Glutamatergic neuron (in vitro differentiated cells): ENCODE results near the gene NCAPG2. TPM values are rescaled to one million over a fixed set of nuclear protein-coding genes. Genes with fewer than 3 reads are reported as not detected.
"Not testable (repeated sequence)": the region's sequence is repeated elsewhere in the genome, so short reads cannot be mapped to it uniquely, and the experiment has no call there.

Experiments used
- DNase-seq: peaks from one replicate; pipeline ENCODE4 v3.0.0; 2022
- H3K27ac Mint-ChIP-seq: one replicate; pipeline ENCODE4 v1.8.0; 2020; ENCODE audit warnings: mild to moderate bottlenecking, mixed read lengths, inconsistent platforms; ENCODE audit not compliant: unreplicated experiment
- H3K27me3 Mint-ChIP-seq: one replicate; pipeline ENCODE4 v1.8.0; 2020; ENCODE audit warnings: mild to moderate bottlenecking, moderate library complexity, mixed read lengths, inconsistent platforms; ENCODE audit not compliant: unreplicated experiment
- H3K36me3 Mint-ChIP-seq: one replicate; pipeline ENCODE4 v1.8.0; 2020; ENCODE audit warnings: mild to moderate bottlenecking, mixed read lengths, inconsistent platforms; ENCODE audit not compliant: unreplicated experiment
- H3K4me1 Mint-ChIP-seq: one replicate; pipeline ENCODE4 v1.8.0; 2020; ENCODE audit warnings: mild to moderate bottlenecking, low read depth, mixed read lengths, inconsistent platforms; ENCODE audit not compliant: unreplicated experiment
- H3K4me3 Mint-ChIP-seq: one replicate; pipeline ENCODE4 v1.8.0; 2020; ENCODE audit warnings: mild to moderate bottlenecking, mixed read lengths, inconsistent platforms; ENCODE audit not compliant: unreplicated experiment
- H3K9me3 Mint-ChIP-seq: one replicate; pipeline ENCODE4 v1.8.0; 2020; ENCODE audit warnings: mild to moderate bottlenecking, moderate library complexity, mixed read lengths, inconsistent platforms; ENCODE audit not compliant: unreplicated experiment
- total RNA-seq: library from RNA; stranded (reverse); fragmentation: NEBNext Ultra II Directional; extraction: Animal tissue kit (Norgen Biotek cat#: 25700); gene quantifications from one replicate; pipeline ENCODE4 v1.2.1, GENCODE V29; 2021; ENCODE audit not compliant: unreplicated experiment
- TF ChIP-seq, protein P1 (sequence below): fragments of 200-600 bp; sonication (generic); IDR thresholded peaks from one replicate; pipeline ENCODE4 v1.5.0; 2021; ENCODE audit not compliant: partially characterized antibody, unreplicated experiment

Gene NCAPG2
- total RNA-seq, 1 donor from 2014 or later: 27.2 TPM

DNA sequence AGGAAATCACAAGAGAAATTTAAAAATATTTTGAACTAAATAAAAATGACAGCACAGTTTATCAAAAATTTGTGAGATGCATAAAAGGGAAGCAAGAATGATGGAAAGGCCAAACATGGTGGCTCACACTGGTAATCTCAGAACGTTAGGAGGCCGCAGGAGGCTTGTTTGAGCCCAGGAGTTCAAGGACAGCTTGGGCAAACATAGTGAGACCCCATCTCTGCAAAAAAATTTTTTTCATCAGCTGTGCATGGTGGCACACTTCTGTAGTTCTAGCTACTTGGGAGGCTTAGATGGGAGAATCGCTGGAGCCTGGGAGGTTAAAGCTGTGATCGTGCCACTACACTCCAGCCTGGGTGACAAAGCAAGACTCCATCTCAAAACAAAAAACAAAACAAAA lies 62.5 kb downstream of the NCAPG2 start:
- Mint-ChIP-seq H3K4me1 (peaks cover 5% of the 10 kb centered on the region), H3K36me3 (no peaks in the 10 kb centered on the region), H3K4me3 (no peak overlapping the region), H3K27ac (no peak overlapping the region), H3K27me3 (no peaks in the 10 kb centered on the region), H3K9me3 (peaks cover 1% of the 10 kb centered on the region)
- no peak for DNase-seq
- TF ChIP-seq, protein P1, sequence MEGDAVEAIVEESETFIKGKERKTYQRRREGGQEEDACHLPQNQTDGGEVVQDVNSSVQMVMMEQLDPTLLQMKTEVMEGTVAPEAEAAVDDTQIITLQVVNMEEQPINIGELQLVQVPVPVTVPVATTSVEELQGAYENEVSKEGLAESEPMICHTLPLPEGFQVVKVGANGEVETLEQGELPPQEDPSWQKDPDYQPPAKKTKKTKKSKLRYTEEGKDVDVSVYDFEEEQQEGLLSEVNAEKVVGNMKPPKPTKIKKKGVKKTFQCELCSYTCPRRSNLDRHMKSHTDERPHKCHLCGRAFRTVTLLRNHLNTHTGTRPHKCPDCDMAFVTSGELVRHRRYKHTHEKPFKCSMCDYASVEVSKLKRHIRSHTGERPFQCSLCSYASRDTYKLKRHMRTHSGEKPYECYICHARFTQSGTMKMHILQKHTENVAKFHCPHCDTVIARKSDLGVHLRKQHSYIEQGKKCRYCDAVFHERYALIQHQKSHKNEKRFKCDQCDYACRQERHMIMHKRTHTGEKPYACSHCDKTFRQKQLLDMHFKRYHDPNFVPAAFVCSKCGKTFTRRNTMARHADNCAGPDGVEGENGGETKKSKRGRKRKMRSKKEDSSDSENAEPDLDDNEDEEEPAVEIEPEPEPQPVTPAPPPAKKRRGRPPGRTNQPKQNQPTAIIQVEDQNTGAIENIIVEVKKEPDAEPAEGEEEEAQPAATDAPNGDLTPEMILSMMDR: no peak

DNA sequence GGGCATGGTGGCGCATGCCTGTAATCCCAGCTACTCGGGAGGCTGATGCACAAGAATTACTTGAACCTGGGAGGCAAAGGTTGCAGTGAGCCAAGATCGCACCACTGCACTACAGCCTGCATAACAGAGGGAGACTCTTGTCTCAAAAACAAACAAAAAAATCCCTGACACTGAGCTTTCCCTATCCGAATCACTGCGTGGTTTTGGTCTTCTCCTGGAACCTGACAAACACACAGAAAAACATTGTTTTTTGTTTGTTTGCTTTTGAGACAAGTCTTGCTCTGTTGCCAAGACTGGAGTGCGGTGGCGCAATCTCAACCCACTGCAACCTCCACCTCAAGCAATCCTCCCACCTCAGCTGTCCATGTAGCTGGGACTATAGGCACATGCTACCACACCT lies 66.6 kb downstream of the NCAPG2 start:
- no peak for DNase-seq
- Mint-ChIP-seq H3K4me3 (no peak overlapping the region), H3K27ac (no peak overlapping the region), H3K9me3 (peaks cover 1% of the 10 kb centered on the region), H3K36me3 (no peaks in the 10 kb centered on the region), H3K4me1 (peaks cover 3% of the 10 kb centered on the region), H3K27me3 (peaks cover 1% of the 10 kb centered on the region)
- TF ChIP-seq, protein P1: no peak

GRCh38 chr7:158633055-158633956 lies 71.3 kb downstream of the NCAPG2 start:
- Mint-ChIP-seq H3K4me3 (no peak overlapping the region), H3K9me3 (no peaks in the 10 kb centered on the region), H3K27ac (no peak overlapping the region), H3K4me1 (peaks cover 3% of the 10 kb centered on the region), H3K27me3 (peaks cover 1% of the 10 kb centered on the region), H3K36me3 (no peaks in the 10 kb centered on the region)
- no peak for DNase-seq
- TF ChIP-seq, protein P1: no peak

DNA sequence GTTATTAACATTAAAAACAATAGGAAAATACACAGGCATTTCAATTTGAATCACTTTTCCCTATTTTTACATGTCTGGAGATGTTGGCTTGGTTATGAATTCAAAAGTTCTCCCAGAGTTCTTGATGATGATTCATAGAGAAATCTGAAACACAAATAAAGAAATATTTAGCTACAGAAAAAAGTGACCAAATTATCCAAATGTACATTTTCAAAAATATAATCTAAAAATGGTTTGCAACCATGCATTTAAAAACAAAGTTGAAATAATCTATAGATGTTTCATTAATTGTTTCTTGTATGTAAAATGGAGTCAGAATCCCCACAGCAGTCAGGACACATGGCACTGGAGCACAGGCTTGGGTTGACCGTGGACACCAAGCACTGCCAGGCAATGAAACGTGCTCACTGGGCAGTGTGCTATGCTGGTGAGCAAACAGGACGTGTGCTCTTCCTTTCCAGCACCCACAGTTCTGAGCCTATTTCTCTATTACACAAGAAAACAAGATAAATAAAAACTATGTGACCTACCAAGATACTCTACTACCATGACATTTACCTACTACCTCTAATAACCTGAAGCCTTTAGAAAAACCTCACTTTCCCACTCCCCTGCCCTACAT lies 72.9 kb downstream of the NCAPG2 start:
- Mint-ChIP-seq H3K27ac (no peak overlapping the region), H3K9me3 (peaks cover 1% of the 10 kb centered on the region), H3K27me3 (peaks cover 1% of the 10 kb centered on the region), H3K36me3 (no peaks in the 10 kb centered on the region), H3K4me1 (peaks cover 3% of the 10 kb centered on the region), H3K4me3 (no peak overlapping the region)
- TF ChIP-seq, protein P1: no peak
- DNase-seq: no peak

GRCh38 chr7:158626289-158626688 lies 78.3 kb downstream of the NCAPG2 start:
- H3K36me3 Mint-ChIP-seq, DNase-seq, H3K4me1 Mint-ChIP-seq, H3K4me3 Mint-ChIP-seq, H3K27ac Mint-ChIP-seq, H3K9me3 Mint-ChIP-seq, H3K27me3 Mint-ChIP-seq: not testable (repeated sequence)
